ENCODE results near the gene GNPAT.

The GNPAT gene

GRCh38 chr1:231301990-231302389 is 61.0 kb downstream of the GNPAT start:
- DNase-seq (ENCODE audit: extremely low spot score), result no peak
- POLR2A ChIA-PET, result no interaction called here
- CTCF ChIA-PET, result no interaction called here
- TF ChIP-seq FOXA1 (IDR thresholded peaks at IDR 0.05) (no peak), LEF1 (IDR thresholded peaks at IDR 0.05; ENCODE audit: borderline replicate concordance) (no peak), FOXM1 (IDR thresholded peaks at IDR 0.05; ENCODE audit: borderline replicate concordance) (no peak), ELF4 (IDR thresholded peaks at IDR 0.05) (no peak), CTBP1 (IDR thresholded peaks at IDR 0.05; ENCODE audit: borderline replicate concordance) (no peak), ZNF384 (IDR thresholded peaks at IDR 0.05) (no peak), SP1 (IDR thresholded peaks at IDR 0.05) (no peak), NFRKB (IDR thresholded peaks at IDR 0.05) (no peak), SUZ12 (IDR thresholded peaks at IDR 0.05) (no peak), ARNT (IDR thresholded peaks at IDR 0.05) (no peak), BHLHE40 (IDR thresholded peaks at IDR 0.05; ENCODE audit: borderline replicate concordance) (no peak), HDGF (IDR thresholded peaks at IDR 0.05; ENCODE audit: borderline replicate concordance) (no peak), L3MBTL2 (conservative IDR thresholded peaks at IDR 0.05) (no peak), FOXK2 (IDR thresholded peaks at IDR 0.05) (no peak), TARDBP (IDR thresholded peaks at IDR 0.05) (no peak)
- TF ChIP-seq, protein P1, sequence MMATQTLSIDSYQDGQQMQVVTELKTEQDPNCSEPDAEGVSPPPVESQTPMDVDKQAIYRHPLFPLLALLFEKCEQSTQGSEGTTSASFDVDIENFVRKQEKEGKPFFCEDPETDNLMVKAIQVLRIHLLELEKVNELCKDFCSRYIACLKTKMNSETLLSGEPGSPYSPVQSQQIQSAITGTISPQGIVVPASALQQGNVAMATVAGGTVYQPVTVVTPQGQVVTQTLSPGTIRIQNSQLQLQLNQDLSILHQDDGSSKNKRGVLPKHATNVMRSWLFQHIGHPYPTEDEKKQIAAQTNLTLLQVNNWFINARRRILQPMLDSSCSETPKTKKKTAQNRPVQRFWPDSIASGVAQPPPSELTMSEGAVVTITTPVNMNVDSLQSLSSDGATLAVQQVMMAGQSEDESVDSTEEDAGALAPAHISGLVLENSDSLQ (IDR thresholded peaks at IDR 0.05), result no peak

- CTCF ChIA-PET, result no interaction called here
- DNase-seq (ENCODE audit: extremely low spot score), result no peak
- POLR2A ChIA-PET, result no interaction called here
- no peak for TF ChIP-seq LEF1 (IDR thresholded peaks at IDR 0.05; ENCODE audit: borderline replicate concordance)
- no peak for TF ChIP-seq ARNT (IDR thresholded peaks at IDR 0.05)
- TF ChIP-seq ELF4 (IDR thresholded peaks at IDR 0.05), result no peak
- no peak for TF ChIP-seq HDGF (IDR thresholded peaks at IDR 0.05; ENCODE audit: borderline replicate concordance)
- no peak for TF ChIP-seq NFRKB (IDR thresholded peaks at IDR 0.05)
- TF ChIP-seq FOXM1 (IDR thresholded peaks at IDR 0.05; ENCODE audit: borderline replicate concordance), result no peak
- no peak for TF ChIP-seq FOXK2 (IDR thresholded peaks at IDR 0.05)
- TF ChIP-seq SUZ12 (IDR thresholded peaks at IDR 0.05), result no peak
- TF ChIP-seq, protein P1 (IDR thresholded peaks at IDR 0.05), result no peak
- TF ChIP-seq ZNF384 (IDR thresholded peaks at IDR 0.05), result no peak
- TF ChIP-seq CTBP1 (IDR thresholded peaks at IDR 0.05; ENCODE audit: borderline replicate concordance), result no peak
- TF ChIP-seq L3MBTL2 (conservative IDR thresholded peaks at IDR 0.05), result no peak
- TF ChIP-seq BHLHE40 (IDR thresholded peaks at IDR 0.05; ENCODE audit: borderline replicate concordance), result no peak
- no peak for TF ChIP-seq FOXA1 (IDR thresholded peaks at IDR 0.05)
Observed at GRCh38 chr1:231310391-231310934, 69.5 kb downstream of the GNPAT start.

DNA sequence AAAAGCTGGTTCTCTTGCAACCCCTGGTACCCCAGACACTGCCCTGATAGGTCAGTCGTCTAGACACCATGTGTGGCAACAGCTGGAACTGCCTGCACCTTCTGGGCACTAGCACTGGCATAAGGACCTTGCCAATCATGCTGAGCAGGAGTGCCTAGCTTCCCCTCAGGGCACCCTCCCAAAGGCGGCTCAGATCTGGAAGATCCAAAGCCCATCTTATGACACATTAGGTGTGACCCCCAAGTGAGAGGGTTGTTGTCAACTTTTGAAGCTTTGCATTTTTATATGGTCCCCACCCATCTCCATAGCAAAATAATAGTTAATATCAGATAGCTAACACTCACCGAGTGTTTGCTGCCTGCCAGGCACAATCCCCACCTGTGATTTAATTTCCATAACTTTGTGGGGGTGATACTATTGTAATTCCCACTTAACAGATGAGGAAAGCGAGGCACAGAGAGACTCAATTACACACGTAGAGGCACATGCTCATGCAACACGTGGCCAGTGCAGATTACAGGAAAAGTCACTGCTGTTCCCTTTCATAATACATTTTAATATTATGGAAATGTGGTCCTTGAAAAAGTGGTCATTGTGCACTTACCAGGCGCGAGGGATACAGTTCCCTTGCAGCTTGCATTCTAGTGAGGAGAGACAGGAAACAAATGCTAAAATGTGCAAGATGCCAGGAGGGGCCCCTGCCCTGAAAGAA is 70.9 kb downstream of the GNPAT start:
- CTCF ChIA-PET, result no interaction called here
- TF ChIP-seq FOXK2 (IDR thresholded peaks at IDR 0.05), result no peak
- no peak for TF ChIP-seq FOXA1 (IDR thresholded peaks at IDR 0.05)
- no peak for TF ChIP-seq TARDBP (IDR thresholded peaks at IDR 0.05)
- no peak for TF ChIP-seq ELF4 (IDR thresholded peaks at IDR 0.05)

GRCh38 chr1:231312432-231312788 is 71.4 kb downstream of the GNPAT start:
- ChIA-PET CTCF (no interaction called here), POLR2A (interaction anchor here (0.5 kb wide), 1 partner anchor 382 kb away, joined by 4 read pairs; no protein-coding TSS in a partner anchor)
- no peak for DNase-seq (ENCODE audit: extremely low spot score)
- no peak for TF ChIP-seq L3MBTL2 (conservative IDR thresholded peaks at IDR 0.05)

More for the DNA sequence above, 70.9 kb downstream of the GNPAT start:
- no peak for DNase-seq (ENCODE audit: extremely low spot score)
- POLR2A ChIA-PET, result interaction anchor here (0.5 kb wide), 1 partner anchor 381 kb away, joined by 4 read pairs; no protein-coding TSS in a partner anchor

- ChIA-PET CTCF (no interaction called here), POLR2A (no interaction called here)
- TF ChIP-seq FOXA1 (IDR thresholded peaks at IDR 0.05), result no peak
- no peak for TF ChIP-seq FOXM1 (IDR thresholded peaks at IDR 0.05; ENCODE audit: borderline replicate concordance)
- TF ChIP-seq TARDBP (IDR thresholded peaks at IDR 0.05), result no peak
- TF ChIP-seq, protein P1 (IDR thresholded peaks at IDR 0.05), result no peak
- TF ChIP-seq SUZ12 (IDR thresholded peaks at IDR 0.05), result no peak
- TF ChIP-seq L3MBTL2 (conservative IDR thresholded peaks at IDR 0.05), result no peak
- no peak for TF ChIP-seq HDGF (IDR thresholded peaks at IDR 0.05; ENCODE audit: borderline replicate concordance)
- no peak for TF ChIP-seq ZNF384 (IDR thresholded peaks at IDR 0.05)
- no peak for TF ChIP-seq NFRKB (IDR thresholded peaks at IDR 0.05)
- no peak for TF ChIP-seq SP1 (IDR thresholded peaks at IDR 0.05)
- no peak for TF ChIP-seq LEF1 (IDR thresholded peaks at IDR 0.05; ENCODE audit: borderline replicate concordance)
- no peak for TF ChIP-seq BHLHE40 (IDR thresholded peaks at IDR 0.05; ENCODE audit: borderline replicate concordance)
- no peak for TF ChIP-seq FOXK2 (IDR thresholded peaks at IDR 0.05)
- DNase-seq (ENCODE audit: extremely low spot score), result no peak
Observed at GRCh38 chr1:231313661-231314060, 72.6 kb downstream of the GNPAT start.

GRCh38 chr1:231315887-231316286 is 74.9 kb downstream of the GNPAT start:
- no peak for TF ChIP-seq CTBP1 (IDR thresholded peaks at IDR 0.05; ENCODE audit: borderline replicate concordance)
- peak; percentile 71; the same call in 1 of the 2 replicates for TF ChIP-seq FOXM1 (IDR thresholded peaks at IDR 0.05; ENCODE audit: borderline replicate concordance)
- 0 out of 2 replicates have a peak, but pooled peaks have one; percentile 6 for TF ChIP-seq ARNT (IDR thresholded peaks at IDR 0.05)
- peak; percentile 93 for TF ChIP-seq ZNF384 (IDR thresholded peaks at IDR 0.05)
- ChIA-PET POLR2A (no interaction called here), CTCF (interaction anchor here (0.7 to 2.5 kb wide), 4 partner anchors 18 to 103 kb away, joined by 3 to 10 read pairs (median 6); partner anchors contain the start of genes EXOC8 and SPRTN)
- peak; percentile 83 for DNase-seq (ENCODE audit: extremely low spot score)

All from HEK293T (cell line).